Skin of body (tissue), 2 donors: ENCODE data around the gene PRPF18. TPM values are rescaled to one million over a fixed set of nuclear protein-coding genes. Genes with fewer than 3 reads are reported as not detected.

Experiments
- DNase-seq: peaks from one replicate; lab custom pipeline; 2025; lab: John Stamatoyannopoulos, UW
- total RNA-seq: library from RNA; depleted of rRNA; stranded (reverse); fragments of >200 nt; gene quantifications from one replicate; pipeline ENCODE4 v1.2.3, GENCODE V29; 2014

PRPF18 gene
- total RNA-seq, 1 donor from 2014 or later = 30.1 TPM

DNA sequence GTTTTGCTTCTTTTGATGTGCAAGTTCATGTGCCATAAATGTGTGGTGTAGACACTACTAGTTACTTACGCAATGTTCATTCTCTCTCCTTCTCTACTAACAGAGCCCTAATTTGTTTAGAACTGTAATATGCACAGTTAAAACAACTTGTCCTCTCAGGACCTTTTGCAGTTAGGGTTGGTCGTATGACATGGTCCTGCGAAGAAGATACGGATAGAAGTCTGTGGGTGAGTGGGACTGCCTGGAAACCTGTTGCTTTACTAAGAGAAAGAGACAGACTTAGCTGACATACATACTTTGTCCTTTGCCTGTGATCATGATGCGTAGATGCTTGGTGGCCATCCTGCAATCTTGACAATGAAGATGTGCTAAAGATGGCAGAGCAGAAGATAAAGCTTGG is 51.1 kb downstream of the PRPF18 start:
- no peak for DNase-seq

DNA sequence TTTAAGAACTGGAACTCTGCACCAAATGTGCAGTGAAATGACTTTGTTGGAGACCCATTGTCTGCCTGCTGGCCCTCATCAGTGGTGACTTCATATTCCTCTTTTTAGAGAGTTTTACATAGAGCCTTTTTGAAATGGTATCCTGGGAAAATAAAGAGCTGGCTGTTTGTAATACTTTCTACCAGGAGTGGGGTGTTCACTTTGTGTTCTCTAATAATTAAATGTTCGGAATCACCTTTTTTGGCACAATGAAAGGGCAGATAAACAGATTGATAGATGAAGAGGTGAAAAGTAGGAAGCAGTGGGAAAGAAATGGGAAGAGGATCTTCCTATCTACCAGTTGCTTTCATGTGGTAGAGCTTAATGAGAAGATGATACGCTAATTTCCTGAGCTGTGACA is 55.5 kb downstream of the PRPF18 start:
- no peak for DNase-seq

DNA sequence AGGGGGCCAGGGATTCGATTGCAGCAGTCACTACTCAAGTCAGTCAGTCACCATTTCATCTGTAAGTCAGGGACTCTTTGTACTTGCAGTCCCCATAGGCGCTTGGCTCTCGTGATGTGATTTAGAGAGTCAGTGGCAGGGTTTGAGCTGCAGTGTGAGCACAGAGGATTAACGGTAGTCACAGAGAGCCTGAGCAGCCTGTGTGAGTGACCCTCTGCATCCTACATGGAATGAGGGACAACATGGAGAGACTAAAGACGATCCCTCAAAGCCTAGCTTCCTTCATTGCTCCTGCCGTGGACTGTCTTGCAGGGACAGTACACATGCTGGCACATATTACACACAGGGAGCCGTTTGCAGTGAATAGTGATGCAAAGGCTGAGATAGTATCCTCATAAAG is 56.3 kb downstream of the PRPF18 start:
- DNase-seq = no peak

DNA sequence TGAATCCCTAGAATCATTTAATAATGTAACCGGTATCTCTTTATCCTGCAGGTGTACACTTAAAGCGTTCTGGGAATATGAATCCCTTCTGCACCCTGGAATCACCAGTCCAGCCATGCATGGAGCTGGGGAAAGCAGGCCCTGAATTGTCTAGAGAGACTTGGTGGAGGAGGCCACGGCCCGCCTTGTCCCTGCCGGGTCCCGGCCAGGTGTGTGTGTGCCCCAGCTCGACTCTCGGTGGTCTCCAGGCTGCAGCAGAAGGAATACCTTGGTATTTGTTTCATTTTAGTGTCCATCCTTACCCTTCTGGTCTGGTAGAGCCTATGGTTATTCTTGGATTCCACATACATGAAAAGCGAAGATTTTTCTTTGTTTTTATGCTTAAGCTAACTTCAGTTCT is 58.1 kb downstream of the PRPF18 start:
- no peak for DNase-seq

DNA sequence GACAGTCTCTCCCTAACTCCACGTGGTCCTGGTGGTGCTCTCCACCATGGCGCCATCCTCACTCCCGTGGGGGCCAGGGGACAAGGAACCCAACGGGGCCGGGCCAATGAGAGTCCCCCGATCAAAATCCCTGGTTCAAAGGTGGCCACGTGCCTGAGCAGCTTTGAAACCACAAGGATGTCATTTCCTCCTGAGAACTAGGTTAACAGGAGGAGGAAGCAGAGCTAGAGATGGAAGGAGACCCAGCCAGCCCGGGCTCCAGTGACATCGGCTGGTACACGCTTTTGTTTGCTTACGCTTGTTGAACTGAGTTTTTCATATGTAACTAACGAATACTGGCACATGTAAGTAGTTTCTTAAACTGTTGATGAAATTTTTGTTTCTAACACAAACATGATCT is 61.7 kb downstream of the PRPF18 start:
- no peak for DNase-seq

DNA sequence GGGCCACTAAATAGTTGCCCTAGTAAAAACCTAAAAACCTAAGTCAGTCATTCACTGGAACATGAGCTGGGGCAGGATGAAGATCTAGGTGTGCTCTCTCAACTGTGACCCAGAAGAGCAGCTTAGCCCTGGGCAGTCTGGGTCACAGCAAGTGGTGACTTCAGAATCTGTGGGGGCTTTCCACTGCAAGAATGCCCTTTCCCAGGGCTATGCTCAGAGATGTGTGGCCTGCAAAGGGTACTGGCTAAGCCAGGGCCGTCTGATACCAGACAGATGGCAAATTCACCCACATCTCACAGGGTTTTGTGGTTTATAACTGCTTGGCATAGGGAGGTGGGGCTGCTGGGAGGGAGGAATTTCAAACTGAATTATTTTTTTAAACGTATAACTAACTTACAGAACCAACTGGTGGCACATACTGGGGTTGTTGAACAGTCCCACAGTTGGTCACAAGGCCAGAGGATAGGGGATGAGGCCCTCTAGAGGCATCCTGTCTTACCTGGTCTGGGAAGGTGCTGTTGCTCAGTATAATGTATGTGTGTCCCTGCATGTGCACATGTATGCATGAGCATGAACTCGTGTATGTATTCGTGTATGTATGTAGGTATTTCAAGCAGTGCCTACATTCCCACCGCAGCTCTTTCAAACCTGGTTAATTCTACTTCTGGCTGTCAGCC is 63.2 kb downstream of the PRPF18 start:
- no peak for DNase-seq

DNA sequence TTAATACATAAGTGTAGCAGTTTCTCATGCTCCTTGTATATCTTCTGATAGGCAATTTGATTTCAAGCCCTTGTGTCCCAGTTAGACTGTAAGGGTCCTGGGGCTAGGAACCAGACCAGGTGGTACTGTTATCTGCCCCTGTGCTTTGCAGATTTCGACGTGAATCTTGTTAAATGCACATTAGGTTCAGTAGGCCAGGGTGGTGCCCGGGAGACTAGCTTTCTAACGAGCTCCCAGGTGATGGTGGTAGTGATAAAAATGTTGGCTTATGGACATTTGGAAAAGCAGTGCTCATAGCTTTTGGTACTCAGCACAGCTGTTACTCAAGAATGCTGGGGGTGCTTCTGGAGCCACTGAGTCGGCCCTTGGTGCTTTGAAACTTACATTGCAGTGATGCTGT is 64.2 kb downstream of the PRPF18 start:
- no peak for DNase-seq

DNA sequence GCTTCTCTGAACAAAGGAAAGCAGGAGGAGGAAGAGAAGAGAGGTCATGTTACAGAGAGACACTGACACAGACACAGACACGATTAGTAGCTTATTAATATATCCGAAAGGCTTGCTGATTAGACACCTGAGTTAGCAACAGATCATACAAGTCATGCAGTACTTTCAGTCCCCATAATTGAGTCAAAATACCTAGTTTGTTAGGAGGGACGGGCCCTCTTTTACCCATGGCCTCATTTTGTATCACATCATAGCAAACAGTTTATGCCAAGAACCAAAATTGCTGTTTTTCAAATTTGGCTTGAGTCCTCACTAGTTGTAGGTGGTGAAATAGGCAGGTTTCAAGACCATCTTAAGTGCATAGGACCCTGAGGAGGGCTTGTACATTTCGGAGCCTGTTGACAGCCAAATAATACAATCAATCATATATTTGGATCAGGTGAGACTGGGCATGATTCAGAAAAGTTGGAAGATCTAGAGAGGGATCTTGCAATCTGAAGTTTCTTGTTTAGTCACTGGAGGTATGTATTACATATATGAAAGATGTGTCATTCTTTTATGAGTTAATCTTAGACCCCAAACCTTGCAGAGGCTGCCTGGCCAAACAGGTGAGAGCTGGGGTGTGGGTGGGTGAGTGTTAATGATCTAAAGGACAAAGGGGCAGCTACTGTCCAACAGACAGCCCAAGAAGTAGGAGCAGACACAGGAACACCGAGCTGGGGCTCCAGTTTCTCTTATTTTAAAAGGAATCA is 65.4 kb downstream of the PRPF18 start:
- no peak for DNase-seq

DNA sequence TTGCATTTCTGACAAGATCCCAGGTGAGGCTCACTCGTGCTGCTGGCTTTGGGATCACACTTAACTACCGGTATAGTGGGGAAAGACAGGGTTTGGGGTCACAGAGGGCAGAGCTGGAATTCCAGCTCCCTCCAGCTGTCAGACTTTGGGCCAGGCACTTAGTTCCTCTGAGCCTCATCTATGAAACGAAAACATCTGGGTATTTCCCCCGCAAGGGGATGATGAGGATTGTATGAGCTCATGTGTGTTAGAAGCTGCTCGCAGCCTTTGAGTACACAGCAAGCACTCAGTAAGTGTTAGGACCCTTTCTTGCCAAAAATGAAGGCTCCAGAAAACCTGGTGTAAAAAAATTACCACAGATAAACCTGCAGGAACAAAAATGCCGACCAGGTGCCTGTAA is 66.1 kb downstream of the PRPF18 start:
- no peak for DNase-seq

DNA sequence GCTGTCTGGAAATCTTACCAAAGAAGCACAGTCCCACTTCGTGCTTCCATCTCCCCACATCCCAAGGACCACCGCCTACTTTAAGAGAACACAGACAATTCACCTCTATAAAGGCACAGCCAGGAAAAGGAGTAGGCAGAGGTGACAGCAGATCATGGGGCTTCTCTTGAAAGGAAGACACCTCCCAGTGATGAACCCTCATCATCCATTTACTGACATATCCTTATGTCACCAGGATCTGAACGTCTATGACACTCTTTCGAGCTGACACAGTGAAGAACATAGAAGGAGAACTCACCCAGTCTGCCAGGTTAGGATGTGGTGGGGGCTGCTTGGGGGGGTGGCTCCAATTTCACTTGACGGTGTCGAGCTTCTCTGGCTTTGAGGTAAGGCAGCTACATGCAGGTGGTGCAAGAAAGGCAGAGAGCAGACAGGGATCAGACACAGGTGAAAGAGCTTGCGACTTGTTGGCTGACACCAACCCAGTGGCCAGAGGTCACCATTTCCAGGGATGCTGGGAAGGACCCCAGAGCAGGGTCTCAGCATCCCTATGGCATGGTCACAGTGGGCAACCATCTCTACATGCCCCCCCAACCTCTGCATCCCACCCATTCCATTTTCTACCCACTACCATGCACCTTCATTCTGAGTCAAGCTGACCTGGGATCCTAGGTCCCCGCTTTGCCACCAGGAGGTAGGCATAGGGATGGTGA is 67.5 kb downstream of the PRPF18 start:
- no peak for DNase-seq

DNA sequence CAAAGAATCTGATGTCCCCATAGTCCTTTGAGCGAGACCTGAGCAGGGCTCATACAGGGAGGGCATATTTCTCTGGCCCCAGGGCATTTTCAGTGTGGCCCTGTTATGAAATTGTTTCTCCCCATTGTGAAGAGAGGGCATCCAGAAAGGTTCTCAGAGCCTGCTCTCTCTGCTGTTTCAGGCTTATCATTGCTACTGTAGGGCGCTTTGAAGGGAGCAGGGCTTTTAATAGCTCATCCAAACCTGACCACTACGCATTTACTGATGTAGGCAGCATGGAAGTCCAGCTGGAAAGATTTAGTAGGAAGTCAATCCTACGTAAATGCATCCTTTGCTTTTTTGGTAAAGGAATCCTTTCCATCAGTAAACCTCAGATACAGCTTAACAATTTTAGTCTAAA is 68.1 kb downstream of the PRPF18 start:
- no peak for DNase-seq

DNA sequence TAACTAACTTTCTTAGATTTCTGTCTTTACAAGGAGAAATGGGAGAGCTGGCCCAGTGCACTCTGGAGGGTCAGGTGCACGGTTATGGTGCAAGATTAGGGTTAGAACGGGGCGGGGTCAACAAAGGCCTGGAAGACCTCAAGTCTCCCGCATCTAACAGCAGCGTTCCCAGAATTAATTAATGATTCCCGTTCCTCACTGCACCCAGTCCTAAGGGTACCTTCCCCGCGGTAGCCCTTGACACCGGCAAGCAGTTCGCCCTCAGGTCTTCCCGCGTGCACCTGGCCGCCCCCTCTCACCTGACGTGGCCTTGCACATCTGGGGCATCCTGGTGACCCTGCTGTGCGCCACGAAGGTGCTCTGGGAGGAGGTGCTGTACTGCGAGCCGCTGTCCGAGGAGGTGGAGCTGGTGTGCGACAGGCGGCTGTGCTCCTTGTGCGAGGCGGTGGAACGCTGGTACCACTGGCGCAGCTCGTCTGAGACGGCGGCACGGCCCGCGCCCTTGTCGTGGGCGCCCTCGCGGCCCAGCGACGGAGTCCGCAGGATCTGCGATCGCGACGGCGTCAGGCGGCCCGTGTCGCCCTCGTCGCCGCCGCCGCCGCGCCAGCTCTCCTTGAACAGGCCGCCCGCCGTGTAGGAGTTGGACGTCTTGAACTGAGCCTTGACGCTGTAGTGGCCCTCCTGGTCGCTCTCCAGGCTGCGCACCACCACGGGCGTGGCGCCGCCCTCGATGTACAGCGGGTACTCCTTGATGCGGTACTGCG is 69.8 kb downstream of the PRPF18 start:
- no peak for DNase-seq

DNA sequence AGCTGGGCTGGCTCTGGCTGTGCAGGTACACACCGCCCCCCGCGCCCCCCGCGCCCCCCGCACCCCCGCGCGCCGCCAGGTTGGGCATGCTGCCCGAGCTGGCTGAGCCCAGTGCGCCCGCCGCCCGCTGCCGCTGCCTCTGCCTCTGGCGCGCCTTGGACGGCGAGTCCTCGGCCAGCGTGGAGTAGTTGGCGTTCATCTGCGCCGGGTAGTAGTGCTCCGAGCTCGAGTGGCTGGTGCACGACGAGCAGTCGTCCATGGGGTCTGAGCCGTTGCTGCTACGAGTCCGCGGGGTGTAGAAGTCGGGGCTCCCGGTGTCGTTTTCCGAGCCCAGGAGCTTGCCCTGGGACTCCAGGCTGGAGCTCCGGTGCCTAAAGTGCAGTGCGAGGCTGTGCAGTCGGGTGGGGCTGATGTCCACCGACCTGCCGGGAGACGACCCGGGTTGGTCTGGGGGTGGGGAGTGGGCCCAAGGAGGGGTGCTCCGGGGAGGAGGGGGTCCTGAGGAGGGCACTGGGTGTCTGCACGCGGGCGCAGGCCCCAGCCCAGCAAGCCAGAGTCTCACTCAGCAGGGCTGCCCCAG is 70.4 kb downstream of the PRPF18 start:
- no peak for DNase-seq

DNA sequence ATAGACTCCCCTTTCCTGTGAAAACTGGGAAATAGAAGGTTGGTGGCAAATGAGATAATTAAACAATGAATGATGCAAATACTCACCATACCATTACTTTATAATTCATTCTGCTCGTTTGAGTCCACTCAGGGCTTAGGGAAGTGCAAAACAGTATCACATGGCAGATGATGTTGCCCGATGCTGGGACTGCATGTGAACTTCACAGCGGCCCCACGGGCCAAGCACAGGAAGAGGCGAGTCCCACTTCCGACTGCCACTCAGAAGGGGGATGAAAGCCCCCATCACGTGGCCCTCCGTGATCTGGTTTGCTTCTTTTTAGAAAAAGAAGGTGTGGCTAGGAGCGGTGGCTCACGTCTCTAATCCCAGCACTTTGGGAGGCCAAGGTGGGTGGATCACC is 71.5 kb downstream of the PRPF18 start:
- no peak for DNase-seq

DNA sequence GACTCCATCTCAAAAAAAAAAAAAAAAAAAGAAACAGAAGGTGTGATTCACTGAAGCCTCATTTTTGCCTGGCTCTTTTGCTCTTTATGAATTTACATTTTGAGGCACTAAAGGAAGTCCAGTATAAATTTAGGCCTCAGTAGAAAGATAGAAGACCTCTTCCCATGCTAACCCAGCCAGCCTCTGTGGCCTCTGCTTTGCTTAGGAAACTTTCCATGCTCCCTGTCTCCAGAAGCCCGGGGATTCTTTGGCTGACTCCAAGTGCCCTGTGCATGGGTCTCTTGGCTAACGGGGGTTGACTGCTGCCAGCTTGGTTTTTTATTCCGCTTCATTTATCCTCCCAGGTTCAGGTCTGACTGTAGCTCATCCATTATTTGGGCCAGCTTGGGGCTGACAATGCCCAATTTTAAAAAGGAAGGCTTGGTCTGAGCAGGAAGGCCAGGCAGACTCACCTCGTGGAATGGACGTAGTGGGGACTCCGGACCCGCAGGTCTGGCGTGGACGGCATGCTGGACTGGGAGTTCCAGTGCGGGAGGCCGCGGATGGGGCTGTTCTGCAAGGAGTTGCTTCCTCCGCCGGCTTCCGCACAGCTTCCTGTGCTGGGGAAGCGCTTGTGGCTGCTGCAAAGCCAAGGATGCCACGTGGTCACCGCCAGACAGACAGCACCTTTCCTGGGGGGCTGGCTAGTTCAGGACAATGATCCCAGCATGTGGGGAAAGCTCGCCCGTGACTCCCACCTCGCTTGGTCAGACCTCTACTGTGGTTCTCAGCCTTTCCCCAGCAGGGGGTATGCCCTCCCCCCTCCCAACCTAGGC is 72.3 kb downstream of the PRPF18 start:
- DNase-seq = no peak

DNA sequence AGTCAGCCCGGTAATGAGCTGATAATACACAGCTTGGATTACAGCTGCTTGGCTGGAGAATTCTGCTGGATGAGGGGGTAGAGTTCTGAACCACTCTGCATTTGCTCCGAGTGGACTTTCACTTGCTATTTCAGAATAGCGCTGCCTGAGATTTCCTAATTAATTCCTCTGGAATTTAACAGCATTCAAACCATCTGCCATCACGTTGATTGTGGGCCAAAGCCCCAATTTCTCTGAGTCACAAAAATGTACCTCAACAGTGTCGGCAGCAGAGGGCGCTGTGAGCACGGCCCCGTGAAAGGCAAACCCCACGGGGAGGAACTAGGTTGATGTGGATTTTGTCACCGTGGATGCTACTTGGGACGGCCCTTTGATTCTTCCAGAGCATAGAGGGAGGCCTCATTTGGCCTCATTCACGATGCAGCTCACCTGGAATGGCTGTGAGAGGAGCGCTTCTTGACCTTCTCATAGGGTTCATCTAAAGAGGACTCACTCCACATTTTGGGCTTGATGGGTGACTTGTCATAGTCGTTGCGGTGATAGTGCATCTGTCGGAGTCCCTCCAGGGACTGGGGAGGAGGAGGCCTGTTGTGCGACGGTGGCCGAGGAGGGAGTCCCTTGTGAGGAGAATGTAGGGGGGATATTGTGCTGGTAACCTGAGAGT is 73.3 kb downstream of the PRPF18 start:
- peak; percentile 76 for DNase-seq

DNA sequence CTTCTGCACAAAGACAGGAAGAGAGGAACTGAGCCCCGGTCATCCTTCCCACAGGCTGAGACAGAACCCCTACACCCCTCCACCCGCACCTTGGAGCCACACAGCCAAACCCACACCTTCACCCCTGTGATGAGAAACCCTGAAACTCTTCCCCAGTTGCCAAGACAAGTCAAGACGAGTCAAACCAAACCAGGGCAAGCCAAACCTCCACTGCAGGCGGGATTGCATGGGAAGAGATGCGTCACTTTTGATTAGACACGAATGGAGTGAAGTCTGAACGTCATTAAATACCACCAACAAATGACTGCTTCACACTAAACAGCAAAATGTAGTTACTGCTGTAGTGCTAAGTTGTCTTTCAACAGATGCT is 73.8 kb downstream of the PRPF18 start:
- peak; percentile 78 for DNase-seq

DNA sequence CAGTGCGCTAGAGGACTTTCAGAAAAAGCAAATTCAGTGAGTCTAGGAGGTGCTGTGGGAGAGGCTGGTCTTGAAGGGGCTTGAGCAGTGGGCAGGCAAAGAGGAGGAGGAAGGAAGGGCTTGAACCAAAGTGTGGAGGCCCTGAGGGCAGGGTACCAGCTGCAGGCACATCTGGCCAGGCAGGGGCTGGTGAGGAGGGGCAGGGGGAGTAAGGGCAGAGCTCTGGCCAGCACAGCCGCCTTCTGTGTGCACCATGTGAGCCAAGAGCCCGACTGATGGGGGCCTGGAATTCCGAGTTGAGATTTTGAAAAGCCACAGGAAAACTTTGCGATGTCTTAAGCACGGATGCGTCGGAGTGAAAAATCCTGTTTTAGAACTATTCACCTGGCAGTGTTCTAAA is 74.5 kb downstream of the PRPF18 start:
- no peak for DNase-seq

DNA sequence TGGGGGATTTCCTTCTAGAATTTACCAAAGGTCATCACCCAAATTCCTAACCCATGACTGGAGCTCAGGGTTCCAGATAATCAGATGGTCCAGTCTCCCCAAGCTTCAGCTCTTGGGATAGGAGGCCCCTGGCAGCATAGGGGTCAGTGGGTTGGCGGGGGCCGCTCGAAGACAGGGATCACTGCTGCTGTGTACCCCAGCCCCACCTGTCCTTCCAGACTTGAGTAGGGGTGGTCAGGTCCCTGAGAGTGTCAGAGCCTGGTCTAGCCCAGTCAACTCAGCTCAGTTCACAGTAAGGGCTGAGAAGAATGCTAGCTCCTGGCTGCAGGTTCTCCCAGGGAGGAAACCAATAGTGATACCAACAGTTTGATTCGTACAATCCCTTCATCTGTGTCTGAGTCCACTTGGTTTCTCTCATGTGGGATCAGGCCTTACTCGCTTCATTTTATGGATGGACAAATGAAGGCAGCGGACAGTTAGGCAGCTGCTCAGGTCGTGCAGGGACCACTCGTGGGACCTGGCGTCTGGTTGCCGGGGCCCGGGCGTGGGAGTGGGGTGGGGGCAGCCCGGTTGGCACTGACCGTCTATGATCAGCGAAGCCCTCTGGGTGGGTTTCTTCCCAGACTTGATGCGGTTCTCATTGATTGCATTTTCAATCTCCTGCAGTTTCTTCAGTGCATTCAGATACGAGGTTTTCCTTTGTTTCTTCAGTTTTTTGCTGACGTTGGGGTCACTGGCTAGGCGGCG is 78.9 kb downstream of the PRPF18 start:
- no peak for DNase-seq
